NCI-H187 treated with DMSO at 0.1 percent for 48 hours (cell line): ENCODE data around the gene HECTD1.
A peak's percentile ranks its signal among the peaks of the same experiment; 100 is the strongest.
"Not testable (repeated sequence)": the region's sequence is repeated elsewhere in the genome, so short reads cannot be mapped to it uniquely, and the experiment has no call there.

ENCODE experiments used
- DNase-seq: peaks from one replicate; lab custom pipeline; 2025; lab: John Stamatoyannopoulos, UW

Gene HECTD1

GRCh38 chr14:31093884-31094839, 113.4 kb downstream of the HECTD1 start:
- not testable (repeated sequence) for DNase-seq

- no peak for DNase-seq
These were observed 115.4 kb downstream of the HECTD1 start for GRCh38 chr14:31092160-31092708.

- DNase-seq: no peak
These were observed 116.5 kb downstream of the HECTD1 start for GRCh38 chr14:31090883-31091764.

GRCh38 chr14:31086466-31086865, 121.1 kb downstream of the HECTD1 start:
- not testable (repeated sequence) for DNase-seq

GRCh38 chr14:31085027-31085426, 122.6 kb downstream of the HECTD1 start:
- DNase-seq: no peak

GRCh38 chr14:31084385-31084784, 123.2 kb downstream of the HECTD1 start:
- peak; percentile 13 for DNase-seq

GRCh38 chr14:31083781-31084180, 123.8 kb downstream of the HECTD1 start:
- no peak for DNase-seq

- DNase-seq: no peak
These were observed 127.1 kb downstream of the HECTD1 start for GRCh38 chr14:31080484-31080883.

- DNase-seq: no peak
These were observed 127.5 kb downstream of the HECTD1 start for GRCh38 chr14:31080056-31080455.

- DNase-seq: no peak
These were observed 128.8 kb downstream of the HECTD1 start for GRCh38 chr14:31078766-31079165.

- no peak for DNase-seq
These were observed 132.4 kb downstream of the HECTD1 start for GRCh38 chr14:31075144-31075543.

GRCh38 chr14:31071151-31071550, 136.4 kb downstream of the HECTD1 start:
- DNase-seq: no peak

GRCh38 chr14:31070431-31070830, 137.2 kb downstream of the HECTD1 start:
- no peak for DNase-seq

GRCh38 chr14:31069343-31069742, 138.2 kb downstream of the HECTD1 start:
- DNase-seq: no peak

GRCh38 chr14:31068235-31068634, 139.4 kb downstream of the HECTD1 start:
- no peak for DNase-seq

GRCh38 chr14:31062908-31063307, 144.7 kb downstream of the HECTD1 start:
- DNase-seq: not testable (repeated sequence)

GRCh38 chr14:31060253-31060875, 147.2 kb downstream of the HECTD1 start:
- no peak for DNase-seq

- DNase-seq: no peak
These were observed 148.3 kb downstream of the HECTD1 start for GRCh38 chr14:31059152-31059924.

- no peak for DNase-seq
These were observed 149.8 kb downstream of the HECTD1 start for GRCh38 chr14:31057701-31058364.

GRCh38 chr14:31057035-31057434, 150.6 kb downstream of the HECTD1 start:
- no peak for DNase-seq
